ENCODE data around the gene TAF11L12.
"Not testable (repeated sequence)": the region's sequence is repeated elsewhere in the genome, so short reads cannot be mapped to it uniquely, and the experiment has no call there.

The TAF11L12 gene

GRCh38 chr5:17610092-17610491 is at the start of gene TAF11L12:
TAF11L12 (plus strand) TSS chr5:17610392.
- DNase-seq = not testable (repeated sequence)

DNA sequence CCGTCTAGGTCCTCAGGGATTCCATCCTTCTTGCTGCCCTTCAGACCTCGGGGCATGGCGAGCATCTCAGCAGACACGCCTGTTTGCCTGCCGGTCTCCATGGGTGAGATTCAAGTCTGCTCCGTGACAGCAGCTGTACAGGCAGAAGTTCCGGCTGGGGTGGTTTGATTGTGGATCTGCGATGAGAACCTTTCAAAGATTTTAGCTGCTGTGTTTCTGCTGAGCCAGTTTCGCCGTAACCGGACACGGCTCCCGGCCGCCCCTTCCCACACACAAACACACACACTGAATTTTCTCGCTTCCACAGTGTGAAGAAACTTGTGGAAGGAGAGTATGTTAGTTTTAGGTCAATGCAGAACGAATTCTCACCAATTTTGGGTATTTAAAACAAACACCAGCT is 24.5 kb upstream of the TAF11L12 start, which contains the start of gene TAF11L7:
Gene TAF11L7, minus strand, starts transcription at position 101 of the 400 bp plus-strand sequence.
- DNase-seq = not testable (repeated sequence)

DNA sequence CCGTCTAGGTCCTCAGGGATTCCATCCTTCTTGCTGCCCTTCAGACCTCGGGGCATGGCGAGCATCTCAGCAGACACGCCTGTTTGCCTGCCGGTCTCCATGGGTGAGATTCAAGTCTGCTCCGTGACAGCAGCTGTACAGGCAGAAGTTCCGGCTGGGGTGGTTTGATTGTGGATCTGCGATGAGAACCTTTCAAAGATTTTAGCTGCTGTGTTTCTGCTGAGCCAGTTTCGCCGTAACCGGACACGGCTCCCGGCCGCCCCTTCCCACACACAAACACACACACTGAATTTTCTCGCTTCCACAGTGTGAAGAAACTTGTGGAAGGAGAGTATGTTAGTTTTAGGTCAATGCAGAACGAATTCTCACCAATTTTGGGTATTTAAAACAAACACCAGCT is 19.3 kb upstream of the TAF11L12 start, which contains the start of gene TAF11L8:
Gene TAF11L8, minus strand, starts transcription at position 101 of the 400 bp plus-strand sequence.
- not testable (repeated sequence) for DNase-seq

GRCh38 chr5:17594255-17594654 is 15.9 kb upstream of the TAF11L12 start, which contains the start of gene TAF11L9:
TAF11L9 (minus strand) TSS chr5:17594394.
- not testable (repeated sequence) for DNase-seq

DNA sequence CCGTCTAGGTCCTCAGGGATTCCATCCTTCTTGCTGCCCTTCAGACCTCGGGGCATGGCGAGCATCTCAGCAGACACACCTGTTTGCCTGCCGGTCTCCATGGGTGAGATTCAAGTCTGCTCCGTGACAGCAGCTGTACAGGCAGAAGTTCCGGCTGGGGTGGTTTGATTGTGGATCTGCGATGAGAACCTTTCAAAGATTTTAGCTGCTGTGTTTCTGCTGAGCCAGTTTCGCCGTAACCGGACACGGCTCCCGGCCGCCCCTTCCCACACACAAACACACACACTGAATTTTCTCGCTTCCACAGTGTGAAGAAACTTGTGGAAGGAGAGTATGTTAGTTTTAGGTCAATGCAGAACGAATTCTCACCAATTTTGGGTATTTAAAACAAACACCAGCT is 12.5 kb upstream of the TAF11L12 start, which contains the start of gene TAF11L10:
Gene TAF11L10, minus strand, starts transcription at position 101 of the 400 bp plus-strand sequence.
- not testable (repeated sequence) for DNase-seq

- DNase-seq = not testable (repeated sequence)
These were observed 6.3 kb upstream of the TAF11L12 start, which contains the start of gene TAF11L11 for GRCh38 chr5:17603880-17604279. TAF11L11 (plus strand) TSS chr5:17604183.

- no peak for DNase-seq
These were observed 5.2 kb upstream of the TAF11L12 start for GRCh38 chr5:17604951-17605350.

GRCh38 chr5:17607461-17607860 is 2.7 kb upstream of the TAF11L12 start:
- not testable (repeated sequence) for DNase-seq

DNA sequence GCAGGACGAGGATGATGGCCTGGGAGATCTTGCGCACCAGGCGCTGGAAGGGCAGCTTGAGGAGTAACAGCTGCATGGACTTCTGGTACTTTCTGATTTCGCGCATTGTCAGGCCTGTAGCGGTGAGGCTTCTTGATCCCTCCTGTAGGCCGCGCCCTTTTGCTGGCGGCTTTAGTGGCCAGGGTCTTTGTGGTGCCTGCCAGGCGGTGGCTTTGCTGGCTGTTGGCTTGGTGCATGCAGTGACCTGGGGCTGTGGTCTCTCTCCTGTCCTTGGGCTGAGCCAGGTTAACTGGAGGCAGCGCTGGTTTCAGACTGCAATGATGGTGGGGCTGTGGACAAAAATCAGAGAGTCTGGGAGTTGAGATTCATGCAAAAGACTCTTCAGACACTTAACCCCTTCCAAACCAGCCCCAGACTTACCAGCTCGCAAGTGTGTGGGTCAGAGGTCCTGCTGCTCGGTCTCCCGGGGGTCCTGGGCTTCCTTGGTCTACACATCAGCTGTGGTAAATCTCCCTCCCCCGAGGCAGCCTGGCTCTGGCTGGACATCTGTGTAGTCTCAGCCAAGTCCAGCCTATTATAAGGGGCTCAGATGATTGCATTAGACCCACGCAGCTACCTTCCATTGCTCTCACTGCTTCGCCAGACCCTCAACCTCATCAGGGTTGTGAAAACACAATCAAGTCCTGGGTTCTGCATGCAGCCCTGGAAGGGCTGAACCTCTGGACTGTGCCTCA is 4.8 kb downstream of the TAF11L12 start:
- DNase-seq = no peak

DNA sequence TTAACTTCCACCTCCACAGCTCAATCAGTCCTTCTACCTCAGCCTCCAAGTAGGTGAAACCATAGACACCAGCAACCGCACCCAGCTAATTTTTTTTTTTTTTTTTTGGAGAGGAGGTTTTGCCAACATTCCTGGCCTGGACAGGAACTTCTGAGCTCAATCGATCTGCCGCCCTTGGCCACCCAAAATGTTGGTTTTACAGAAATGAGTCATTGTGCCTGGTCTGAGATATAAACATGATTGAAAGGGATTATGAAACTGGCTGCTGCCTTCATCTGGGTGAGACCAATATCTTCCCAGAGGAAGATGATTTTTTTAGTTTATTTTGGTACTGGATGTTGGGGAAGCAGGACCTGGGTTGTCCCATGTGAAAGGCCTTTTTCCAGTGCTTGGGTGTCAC is 9.2 kb downstream of the TAF11L12 start:
- DNase-seq = no peak

- DNase-seq = no peak
These were observed 10.4 kb downstream of the TAF11L12 start for GRCh38 chr5:17620627-17621026.

- DNase-seq = no peak
These were observed 15.5 kb downstream of the TAF11L12 start for GRCh38 chr5:17625686-17626085.

GRCh38 chr5:17631788-17632187 is 21.6 kb downstream of the TAF11L12 start, which contains the start of gene TAF11L13:
TAF11L13 (plus strand) TSS chr5:17632088.
- DNase-seq = not testable (repeated sequence)

DNA sequence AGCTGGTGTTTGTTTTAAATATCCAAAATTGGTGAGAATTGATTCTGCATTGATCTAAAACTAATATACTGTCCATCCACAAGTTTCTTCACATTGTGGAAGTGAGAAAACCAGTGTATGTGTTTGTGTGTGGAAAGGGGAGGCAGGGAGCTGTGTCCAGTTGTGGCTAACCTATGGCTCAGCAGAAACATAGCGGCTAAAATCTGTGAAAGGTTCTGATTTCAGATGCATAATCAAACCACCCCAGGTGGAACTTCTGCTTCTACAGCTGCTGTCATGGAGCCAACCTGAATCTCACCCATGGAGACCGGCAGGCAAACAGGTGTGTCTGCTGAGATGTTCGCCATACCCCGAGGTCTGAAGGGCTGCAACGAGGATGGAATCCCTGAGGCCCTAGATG is 24.0 kb downstream of the TAF11L12 start, which contains the start of gene TAF11L14:
Gene TAF11L14, plus strand, starts transcription at position 301 of the 400 bp plus-strand sequence.
- no peak for DNase-seq

DNA sequence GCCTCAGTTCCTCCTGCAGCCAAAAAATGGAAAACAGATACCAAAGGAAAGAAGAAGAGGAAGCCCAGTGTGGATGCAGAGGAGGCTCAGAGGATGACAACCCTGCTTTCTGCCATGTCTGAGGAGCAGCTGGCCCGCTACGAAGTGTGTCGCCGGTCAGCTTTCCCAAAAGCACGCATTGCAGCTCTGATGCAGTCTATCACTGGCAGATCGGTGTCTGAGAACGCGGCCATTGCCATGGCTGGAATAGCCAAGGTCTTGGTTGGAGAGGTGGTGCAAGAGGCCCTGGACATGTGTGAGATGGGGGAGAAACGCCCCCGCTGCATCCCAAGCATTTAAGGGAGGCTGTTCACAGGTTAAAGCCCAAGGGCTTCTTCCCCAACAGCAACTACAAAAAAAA is 39.0 kb downstream of the TAF11L12 start:
- DNase-seq = not testable (repeated sequence)

GRCh38 chr5:17655201-17655759 is 45.1 kb downstream of the TAF11L12 start:
- DNase-seq = not testable (repeated sequence)

DNA sequence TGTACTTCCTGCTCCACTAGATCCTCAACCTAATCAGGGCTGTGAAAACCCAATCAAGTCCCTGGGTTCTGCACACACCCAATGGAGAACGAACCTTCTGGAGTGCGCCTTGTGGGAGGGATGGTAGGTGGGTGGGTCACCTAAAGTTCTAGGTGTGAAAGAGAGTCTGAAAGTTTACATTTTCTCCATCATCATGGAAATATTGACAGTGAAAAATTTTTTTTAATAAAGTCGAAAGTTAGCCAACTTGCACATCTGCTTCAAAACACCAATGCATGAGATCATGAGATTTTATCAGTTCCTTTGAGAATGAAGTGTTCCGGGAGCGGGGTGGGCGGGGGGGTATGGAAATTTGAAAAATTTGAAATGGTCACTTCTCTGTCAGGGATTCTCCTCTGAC is 45.7 kb downstream of the TAF11L12 start:
- DNase-seq = no peak
